Measurements from ENCODE around the gene HLCS. TPM values are rescaled to one million over a fixed set of nuclear protein-coding genes. Genes with fewer than 3 reads are reported as not detected.
"Not testable (repeated sequence)": the region's sequence is repeated elsewhere in the genome, so short reads cannot be mapped to it uniquely, and the experiment has no call there.

The HLCS gene
- total and polyA plus RNA-seq, 4 experiments from 2014 or later: 8.3 to 14.7 (median 11.3) TPM

- intact Hi-C loops (cut with micrococcal nuclease): no loop called here
- Mint-ChIP-seq H3K9me3 (peaks cover 0 to 2% (median 0%) of the 10 kb centered on the region in 8 donors), H3K4me1 (peaks cover 7 to 17% (median 11%) of the 10 kb centered on the region in 4 donors), H3K27ac (no peak overlapping the region), H3K4me3 (no peak overlapping the region), H3K27me3 (no peaks in the 10 kb centered on the region), H3K36me3 (no peaks in the 10 kb centered on the region)
- Histone ChIP-seq H3K4me3 (ENCODE audit: low read length in 2 of 2) (no peak overlapping the region), H3K9me3 (ENCODE audit: control insufficient read depth in 1 of 2, low read length in 2 of 2) (no peaks in the 10 kb centered on the region), H3K4me1 (ENCODE audit: insufficient read depth, low read length) (peaks cover 11% of the 10 kb centered on the region), H3K27ac (ENCODE audit: low read depth, low read length) (no peak overlapping the region), H3K27me3 (ENCODE audit: insufficient read depth, low read length) (no peaks in the 10 kb centered on the region), H3K36me3 (ENCODE audit: insufficient read depth, low read length) (no peaks in the 10 kb centered on the region)
- POLR2A ChIA-PET (ENCODE audit: partially characterized antibody): interaction anchor here (1.9 kb wide), 1 partner anchor 15 kb away, joined by 3 read pairs; no protein-coding TSS in a partner anchor
- no peak for DNase-seq
- CTCF ChIA-PET (ENCODE audit: partially characterized antibody): interaction anchor here (0.9 to 6.6 kb wide), 5 partner anchors 9 to 34 kb away, joined by 3 to 65 read pairs (median 4); partner anchors contain the start of gene HLCS
These were observed 26.2 kb upstream of the HLCS start for GRCh38 chr21:36992671-36993070.

GRCh38 chr21:36990508-36991205 lies 24.2 kb upstream of the HLCS start:
- Histone ChIP-seq H3K27me3 (ENCODE audit: insufficient read depth, low read length) (no peaks in the 10 kb centered on the region), H3K4me3 (ENCODE audit: low read length in 2 of 2) (peak overlapping the region in 1 of 2 donors; percentile 72), H3K36me3 (ENCODE audit: insufficient read depth, low read length) (no peaks in the 10 kb centered on the region), H3K4me1 (ENCODE audit: insufficient read depth, low read length) (peaks cover 16% of the 10 kb centered on the region), H3K27ac (ENCODE audit: low read depth, low read length) (peak overlapping the region; percentile 60), H3K9me3 (ENCODE audit: control insufficient read depth in 1 of 2, low read length in 2 of 2) (no peaks in the 10 kb centered on the region)
- H3K4me1 Mint-ChIP-seq: peaks cover 12 to 23% (median 18%) of the 10 kb centered on the region in 4 donors
- POLR2A ChIA-PET (ENCODE audit: partially characterized antibody): interaction anchor here (1.0 to 3.0 kb wide), 7 partner anchors 11 to 573 kb away, joined by 3 to 40 read pairs (median 5); partner anchors contain the start of gene HLCS
- peak overlapping the region; percentile 62 to 96 (median 91) for H3K27ac Mint-ChIP-seq
- H3K4me3 Mint-ChIP-seq: peak overlapping the region; percentile 80 to 95 (median 90)
- intact Hi-C loops (cut with micrococcal nuclease): loop anchor here (1.0 kb wide), 2 partner anchors 13 to 24 kb away; partner anchors contain the start of gene HLCS
- no peaks in the 10 kb centered on the region for H3K27me3 Mint-ChIP-seq
- peak in 1 of 5 donors; percentile 9 for DNase-seq
- no peaks in the 10 kb centered on the region for H3K36me3 Mint-ChIP-seq
- CTCF ChIA-PET (ENCODE audit: partially characterized antibody): interaction anchor here (0.8 to 6.6 kb wide), 15 partner anchors 8 to 360 kb away, joined by 3 to 65 read pairs (median 4); partner anchors contain the start of gene HLCS
- peaks cover 0 to 2% (median 0%) of the 10 kb centered on the region in 8 donors for H3K9me3 Mint-ChIP-seq

GRCh38 chr21:36989699-36990507 lies 23.4 kb upstream of the HLCS start:
- H3K4me1 Mint-ChIP-seq: peaks cover 13 to 27% (median 19%) of the 10 kb centered on the region in 4 donors
- peak overlapping the region; percentile 80 to 95 (median 90) for H3K4me3 Mint-ChIP-seq
- H3K27ac Mint-ChIP-seq: peak overlapping the region; percentile 62 to 96 (median 91)
- peaks cover 0 to 2% (median 0%) of the 10 kb centered on the region in 8 donors for H3K9me3 Mint-ChIP-seq
- ChIA-PET POLR2A (ENCODE audit: partially characterized antibody) (interaction anchor here (0.5 to 3.0 kb wide), 13 partner anchors 9 to 574 kb away, joined by 3 to 40 read pairs (median 5); partner anchors contain the start of genes HLCS, PIGP and TTC3), CTCF (ENCODE audit: partially characterized antibody) (interaction anchor here (0.6 to 6.6 kb wide), 20 partner anchors 9 to 749 kb away, joined by 3 to 65 read pairs (median 4); partner anchors contain the start of genes HLCS and RIPPLY3)
- no peaks in the 10 kb centered on the region for H3K36me3 Mint-ChIP-seq
- DNase-seq: peak; percentile 73 to 90 (median 80)
- no peaks in the 10 kb centered on the region for H3K27me3 ChIP-seq (ENCODE audit: insufficient read depth, low read length)
- no peaks in the 10 kb centered on the region for H3K9me3 ChIP-seq (ENCODE audit: control insufficient read depth in 1 of 2, low read length in 2 of 2)
- H3K4me3 ChIP-seq (ENCODE audit: low read length in 2 of 2): peak overlapping the region; percentile 8 to 72
- peaks cover 19% of the 10 kb centered on the region for H3K4me1 ChIP-seq (ENCODE audit: insufficient read depth, low read length)
- H3K27ac ChIP-seq (ENCODE audit: low read depth, low read length): peak overlapping the region; percentile 60
- H3K27me3 Mint-ChIP-seq: no peaks in the 10 kb centered on the region
- H3K36me3 ChIP-seq (ENCODE audit: insufficient read depth, low read length): no peaks in the 10 kb centered on the region
- intact Hi-C loops (cut with micrococcal nuclease): loop anchor here (1.0 to 10.0 kb wide), 7 partner anchors 13 to 925 kb away; partner anchors contain the start of genes HLCS and SETD4

- not testable (repeated sequence) for H3K9me3 ChIP-seq (ENCODE audit: control insufficient read depth in 1 of 2, low read length in 2 of 2); H3K36me3 ChIP-seq (ENCODE audit: insufficient read depth, low read length); H3K36me3 Mint-ChIP-seq; H3K27me3 Mint-ChIP-seq; H3K27me3 ChIP-seq (ENCODE audit: insufficient read depth, low read length); H3K9me3 Mint-ChIP-seq
- H3K4me1 Mint-ChIP-seq: peaks cover 13 to 25% (median 18%) of the 10 kb centered on the region in 4 donors
- H3K4me3 Mint-ChIP-seq: peak overlapping the region; percentile 72 to 87 (median 78)
- intact Hi-C loops (cut with micrococcal nuclease): loop anchor here (1.0 to 10.0 kb wide), 5 partner anchors 21 to 924 kb away; partner anchors contain the start of gene SETD4
- peaks cover 19% of the 10 kb centered on the region for H3K4me1 ChIP-seq (ENCODE audit: insufficient read depth, low read length)
- H3K27ac Mint-ChIP-seq: peak overlapping the region in 6 of 7 donors; percentile 62 to 90 (median 74)
- H3K27ac ChIP-seq (ENCODE audit: low read depth, low read length): peak overlapping the region; percentile 60
- POLR2A ChIA-PET (ENCODE audit: partially characterized antibody): interaction anchor here (0.6 to 3.0 kb wide), 9 partner anchors 8 to 575 kb away, joined by 3 to 40 read pairs (median 5); partner anchors contain the start of genes HLCS, PIGP and TTC3
- peak overlapping the region; percentile 8 to 72 for H3K4me3 ChIP-seq (ENCODE audit: low read length in 2 of 2)
- peak in 1 of 5 donors; percentile 47 for DNase-seq
- CTCF ChIA-PET (ENCODE audit: partially characterized antibody): interaction anchor here (0.6 to 6.6 kb wide), 16 partner anchors 10 to 749 kb away, joined by 3 to 65 read pairs (median 4); partner anchors contain the start of genes HLCS and RIPPLY3
These were observed 22.8 kb upstream of the HLCS start for GRCh38 chr21:36989199-36989698.

GRCh38 chr21:36988536-36988935 lies 22.1 kb upstream of the HLCS start:
- Histone ChIP-seq H3K9me3 (ENCODE audit: control insufficient read depth in 1 of 2, low read length in 2 of 2) (no peaks in the 10 kb centered on the region), H3K27ac (ENCODE audit: low read depth, low read length) (no peak overlapping the region), H3K36me3 (ENCODE audit: insufficient read depth, low read length) (no peaks in the 10 kb centered on the region), H3K4me1 (ENCODE audit: insufficient read depth, low read length) (peaks cover 19% of the 10 kb centered on the region), H3K4me3 (ENCODE audit: low read length in 2 of 2) (no peak overlapping the region), H3K27me3 (ENCODE audit: insufficient read depth, low read length) (no peaks in the 10 kb centered on the region)
- Mint-ChIP-seq H3K9me3 (peaks cover 0 to 2% (median 0%) of the 10 kb centered on the region in 8 donors), H3K4me1 (peaks cover 13 to 23% (median 18%) of the 10 kb centered on the region in 4 donors), H3K27ac (peak overlapping the region in 4 of 7 donors; percentile 46 to 80 (median 72)), H3K4me3 (peak overlapping the region; percentile 17 to 79 (median 56)), H3K27me3 (no peaks in the 10 kb centered on the region), H3K36me3 (no peaks in the 10 kb centered on the region)
- CTCF ChIA-PET (ENCODE audit: partially characterized antibody): interaction anchor here (1.5 to 6.6 kb wide), 5 partner anchors 11 to 22 kb away, joined by 4 to 65 read pairs (median 13); partner anchors contain the start of genes HLCS and RIPPLY3
- no peak for DNase-seq
- POLR2A ChIA-PET (ENCODE audit: partially characterized antibody): interaction anchor here (2.4 to 3.0 kb wide), 2 partner anchors 23 to 575 kb away, joined by 10 to 40 read pairs; partner anchors contain the start of gene HLCS
- intact Hi-C loops (cut with micrococcal nuclease): loop anchor here (10.0 kb wide), 2 partner anchors 576 to 924 kb away; partner anchors contain the start of gene SETD4

- Mint-ChIP-seq H3K4me1 (peaks cover 13 to 23% (median 15%) of the 10 kb centered on the region in 4 donors), H3K4me3 (no peak overlapping the region), H3K27ac (peak overlapping the region in 6 of 7 donors; percentile 1 to 87 (median 23)), H3K36me3 (no peaks in the 10 kb centered on the region), H3K9me3 (no peaks in the 10 kb centered on the region), H3K27me3 (no peaks in the 10 kb centered on the region)
- no peaks in the 10 kb centered on the region for H3K36me3 ChIP-seq (ENCODE audit: insufficient read depth, low read length)
- intact Hi-C loops (cut with micrococcal nuclease): loop anchor here (10.0 kb wide), 2 partner anchors 577 to 923 kb away; partner anchors contain the start of gene SETD4
- H3K27me3 ChIP-seq (ENCODE audit: insufficient read depth, low read length): no peaks in the 10 kb centered on the region
- DNase-seq: no peak
- CTCF ChIA-PET (ENCODE audit: partially characterized antibody): interaction anchor here (0.7 to 1.8 kb wide), 8 partner anchors 9 to 24 kb away, joined by 3 to 7 read pairs (median 4); no protein-coding TSS in a partner anchor
- H3K27ac ChIP-seq (ENCODE audit: low read depth, low read length): no peak overlapping the region
- H3K9me3 ChIP-seq (ENCODE audit: control insufficient read depth in 1 of 2, low read length in 2 of 2): no peaks in the 10 kb centered on the region
- no peak overlapping the region for H3K4me3 ChIP-seq (ENCODE audit: low read length in 2 of 2)
- POLR2A ChIA-PET (ENCODE audit: partially characterized antibody): interaction anchor here (1.7 kb wide), 1 partner anchor 21 kb away, joined by 8 read pairs; the partner anchor contains the start of gene HLCS
- peaks cover 19% of the 10 kb centered on the region for H3K4me1 ChIP-seq (ENCODE audit: insufficient read depth, low read length)
These were observed 21.4 kb upstream of the HLCS start for GRCh38 chr21:36987845-36988244.

Measured in CD4-positive, alpha-beta memory T cell (primary cell).